Neuron (in vitro differentiated cells): ENCODE data around the gene ZNF667.

Experiments
- H2AFZ ChIP-seq: one replicate; pipeline ENCODE4 v1.6.1; 2013; ENCODE audit warnings: low read depth, mild to moderate bottlenecking, inconsistent platforms, low read length, moderate library complexity
- H3K27me3 ChIP-seq: one replicate; pipeline ENCODE4 v1.6.1; 2013; ENCODE audit warnings: low read length; ENCODE audit not compliant: insufficient read depth
- H3K36me3 ChIP-seq: one replicate; pipeline ENCODE4 v1.6.1; 2013; ENCODE audit warnings: low read length; ENCODE audit not compliant: insufficient read depth
- H3K4me1 ChIP-seq: one replicate; pipeline ENCODE4 v1.6.1; 2013; ENCODE audit warnings: low read length; ENCODE audit not compliant: insufficient read depth
- H3K4me3 ChIP-seq: 2 replicates; pipeline ENCODE4 v1.5.1; 2013; ENCODE audit warnings: mild to moderate bottlenecking, low read length, moderate library complexity
- H3K9me3 ChIP-seq: one replicate; pipeline ENCODE4 v1.6.1; 2013; ENCODE audit warnings: low read length

Gene ZNF667

DNA sequence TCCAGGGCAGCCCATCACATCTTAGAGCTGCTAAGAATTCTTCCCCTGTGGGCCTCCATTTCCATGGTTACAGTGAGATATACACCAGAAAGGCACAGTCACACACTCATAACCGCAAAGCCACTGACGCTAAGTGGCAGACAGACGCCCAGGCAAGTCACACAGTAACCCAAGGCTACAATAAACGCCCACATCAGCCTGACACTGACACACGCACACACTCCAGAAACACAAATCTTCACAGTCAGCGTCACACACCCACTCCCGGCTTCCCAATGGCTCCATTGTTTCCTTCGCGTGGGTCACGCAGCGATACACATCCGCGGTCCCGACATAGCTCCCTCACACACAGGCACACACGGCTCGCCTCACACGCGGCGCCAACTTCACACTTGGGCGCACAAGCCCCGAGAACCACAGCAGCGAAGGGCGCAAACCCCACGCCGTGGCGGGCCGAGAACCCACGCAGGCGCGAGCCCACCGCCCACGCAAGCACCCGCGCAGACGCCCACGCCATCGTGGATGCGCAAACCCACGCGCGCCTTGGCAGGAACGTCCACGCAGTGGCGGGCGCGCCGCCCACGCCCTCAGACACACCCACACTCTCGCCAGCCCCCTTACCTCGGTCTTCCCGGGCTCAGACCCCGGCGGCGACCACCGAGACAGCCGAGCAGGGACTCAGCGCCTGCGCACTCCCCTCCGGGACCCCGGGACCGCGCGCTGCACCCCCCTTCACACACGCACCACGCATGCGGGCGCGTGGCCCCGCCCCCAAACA, at the start of gene ZNF667:
Gene ZNF667 (minus strand): TSS at position 695 of the 778 bp plus-strand sequence. CDS start 14,975 bp downstream, outside the sequence.
- Histone ChIP-seq H3K36me3 (no peaks in the 10 kb centered on the region), H3K4me1 (no peaks in the 10 kb centered on the region), H3K27me3 (no peaks in the 10 kb centered on the region), H3K4me3 (no peak within 1 kb of the TSS), H2AFZ (no peak within 1 kb of the TSS), H3K9me3 (peaks cover 12% of the 10 kb centered on the region)

- H3K27me3 ChIP-seq = no peaks in the 10 kb centered on the region
- H3K36me3 ChIP-seq = no peaks in the 10 kb centered on the region
- no peaks in the 10 kb centered on the region for H3K4me1 ChIP-seq
- H3K4me3 ChIP-seq = no peak overlapping the region
- no peak overlapping the region for H2AFZ ChIP-seq
- H3K9me3 ChIP-seq = peaks cover 22% of the 10 kb centered on the region
Measured at GRCh38 chr19:56525214-56525860, 48.2 kb upstream of the ZNF667 start.

DNA sequence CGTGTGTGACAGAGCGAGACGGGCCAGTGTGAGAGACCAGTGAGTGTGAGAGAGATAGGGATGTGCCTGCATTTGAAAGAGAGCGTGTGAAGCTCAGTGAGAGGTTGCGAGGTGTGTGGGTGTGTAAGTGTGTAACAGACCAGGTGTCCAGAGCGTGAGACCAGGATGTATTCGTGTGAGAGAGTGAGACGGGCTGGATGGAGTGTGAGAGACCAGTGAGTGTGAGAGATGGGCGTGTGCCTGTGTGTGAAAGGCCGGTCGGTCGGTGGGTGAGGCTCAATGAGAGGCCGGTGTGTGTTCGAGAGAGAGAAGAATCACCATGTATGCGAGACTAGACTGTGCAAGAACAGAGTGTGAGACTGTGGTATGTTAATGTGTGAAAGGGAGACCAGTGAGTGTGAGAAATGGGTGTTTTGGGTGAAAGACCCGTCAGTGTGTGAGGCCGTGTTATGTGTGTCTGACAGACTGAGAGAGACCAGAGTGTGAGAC, 31.2 kb upstream of the ZNF667 start:
- H3K36me3 ChIP-seq = no peaks in the 10 kb centered on the region
- no peaks in the 10 kb centered on the region for H3K4me1 ChIP-seq
- H3K9me3 ChIP-seq = peaks cover 12% of the 10 kb centered on the region
- H3K27me3 ChIP-seq = no peaks in the 10 kb centered on the region
- H2AFZ ChIP-seq = no peak overlapping the region
- no peak overlapping the region for H3K4me3 ChIP-seq

- H3K27me3 ChIP-seq = no peaks in the 10 kb centered on the region
- H3K9me3 ChIP-seq = peaks cover 12% of the 10 kb centered on the region
- H3K36me3 ChIP-seq = no peaks in the 10 kb centered on the region
- no peak within 1 kb of the TSS for H2AFZ ChIP-seq
- no peak within 1 kb of the TSS for H3K4me3 ChIP-seq
- no peaks in the 10 kb centered on the region for H3K4me1 ChIP-seq
Measured at GRCh38 chr19:56507446-56508289, 30.5 kb upstream of the ZNF667 start, which contains the start of gene ZNF471. ZNF471 (plus strand) TSS chr19:56507855; CDS start chr19:56511572, 3,717 bp downstream.

DNA sequence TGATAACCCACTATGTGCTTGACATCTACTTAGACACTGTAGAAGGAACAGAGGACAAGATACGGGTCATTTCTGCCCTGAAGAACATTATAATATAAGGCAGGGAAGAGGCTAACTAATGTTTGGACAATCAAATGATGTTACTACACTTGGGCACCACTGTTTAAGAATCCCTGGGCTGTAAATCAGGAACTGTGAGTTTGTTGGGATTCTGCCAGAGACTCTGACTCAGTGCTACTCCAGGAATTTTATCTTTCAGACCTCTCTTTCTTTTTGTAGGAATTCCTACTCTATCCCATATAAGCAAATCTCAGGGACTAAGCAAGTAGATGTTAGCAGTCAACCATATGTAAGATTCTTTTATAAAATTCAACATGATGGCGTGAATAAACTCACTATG, 27.4 kb upstream of the ZNF667 start:
- no peaks in the 10 kb centered on the region for H3K36me3 ChIP-seq
- H3K4me3 ChIP-seq = no peak overlapping the region
- H3K4me1 ChIP-seq = no peaks in the 10 kb centered on the region
- no peak overlapping the region for H2AFZ ChIP-seq
- peaks cover 12% of the 10 kb centered on the region for H3K9me3 ChIP-seq
- H3K27me3 ChIP-seq = no peaks in the 10 kb centered on the region

GRCh38 chr19:56491399-56491798, 14.3 kb upstream of the ZNF667 start:
- no peaks in the 10 kb centered on the region for H3K4me1 ChIP-seq
- H3K4me3 ChIP-seq = no peak overlapping the region
- H3K9me3 ChIP-seq = peaks cover 6% of the 10 kb centered on the region
- H3K27me3 ChIP-seq = no peaks in the 10 kb centered on the region
- no peaks in the 10 kb centered on the region for H3K36me3 ChIP-seq
- no peak overlapping the region for H2AFZ ChIP-seq

DNA sequence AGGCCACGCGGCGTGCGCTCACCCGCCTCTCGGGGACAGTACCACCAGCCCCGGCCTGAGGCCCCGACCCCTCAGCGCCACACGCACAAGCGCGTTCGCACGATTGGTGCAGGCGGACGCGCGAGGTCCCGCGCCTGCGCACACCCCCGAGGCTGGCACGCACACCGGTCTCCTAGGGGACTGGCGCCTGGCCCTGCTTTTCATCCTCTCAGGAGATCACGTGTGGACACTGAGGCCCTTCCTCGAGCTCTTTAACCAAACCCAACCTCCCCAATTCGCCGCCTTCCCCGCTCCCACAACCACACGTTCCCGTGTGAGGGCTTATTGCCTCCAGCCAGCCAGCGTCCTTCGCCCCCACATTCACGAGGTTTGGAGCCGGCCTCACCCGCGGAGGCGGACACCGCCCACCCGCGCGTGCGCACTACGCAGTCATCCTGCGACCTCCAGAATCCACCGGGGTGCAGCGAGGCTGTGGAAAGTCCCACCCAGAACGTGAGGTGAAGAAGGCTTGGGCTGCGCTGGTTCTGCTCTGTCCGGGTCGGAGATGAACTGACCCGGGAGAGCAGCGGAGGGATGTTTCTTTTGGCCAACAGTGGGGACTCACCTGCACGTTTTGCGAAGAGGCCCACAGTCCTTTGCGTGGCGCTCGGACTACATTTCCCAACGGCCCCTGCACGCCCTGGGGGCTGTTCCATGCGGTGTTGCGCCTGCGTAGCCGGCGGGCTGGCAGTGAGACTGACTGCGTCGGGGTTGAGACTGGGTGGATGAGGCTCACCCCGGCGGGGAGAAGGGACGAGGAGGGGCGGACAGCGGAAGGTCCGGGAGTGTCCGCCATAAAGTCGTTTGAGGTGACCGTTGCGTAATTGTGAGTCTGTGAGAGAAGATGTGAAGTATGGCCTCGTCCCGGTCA, 539 bp upstream of the ZNF667 start:
- Histone ChIP-seq H3K4me1 (no peaks in the 10 kb centered on the region), H3K27me3 (no peaks in the 10 kb centered on the region), H3K4me3 (no peak overlapping the region), H3K36me3 (no peaks in the 10 kb centered on the region), H2AFZ (no peak overlapping the region), H3K9me3 (peaks cover 12% of the 10 kb centered on the region)

DNA sequence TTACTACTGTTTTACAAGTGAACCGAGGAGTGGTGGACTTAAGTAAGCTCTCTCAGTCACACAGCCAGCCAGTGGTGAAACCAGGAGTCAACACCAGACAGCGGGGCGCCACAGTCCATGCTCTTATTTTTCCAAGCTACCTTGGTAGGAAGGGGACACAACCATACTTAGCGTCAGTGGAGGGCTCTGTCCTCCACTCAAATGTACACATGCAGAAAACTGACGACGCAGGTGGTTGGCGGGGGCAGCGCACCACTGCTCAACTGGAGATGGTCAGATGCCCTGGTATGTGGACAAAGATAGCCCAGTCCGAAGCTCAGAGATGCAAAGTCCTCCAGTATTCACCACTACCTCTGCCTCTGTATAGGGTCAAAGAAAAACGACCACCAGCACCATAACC, 1.1 kb downstream of the ZNF667 start:
- Histone ChIP-seq H3K4me3 (no peak overlapping the region), H3K4me1 (no peaks in the 10 kb centered on the region), H2AFZ (no peak overlapping the region), H3K9me3 (peaks cover 12% of the 10 kb centered on the region), H3K27me3 (no peaks in the 10 kb centered on the region), H3K36me3 (no peaks in the 10 kb centered on the region)

DNA sequence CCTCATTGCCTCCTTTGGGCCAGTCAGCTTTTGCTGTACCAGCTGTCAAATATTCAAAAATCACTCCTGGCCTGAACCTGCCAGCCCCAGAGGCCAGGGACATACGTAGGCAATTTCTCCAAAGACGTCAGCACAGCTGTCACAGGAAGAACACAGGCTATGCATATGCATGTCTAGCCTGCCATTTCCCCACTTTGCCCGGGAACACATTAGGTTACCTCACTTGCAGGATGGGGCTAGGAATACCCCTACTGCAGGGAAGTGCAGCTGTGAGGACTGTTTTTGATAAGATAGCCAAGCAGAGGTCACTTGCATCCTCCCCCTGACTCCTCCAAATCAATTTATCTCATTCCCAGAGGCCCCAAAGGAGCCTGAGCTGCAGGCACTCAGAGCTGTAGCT, 2.8 kb downstream of the ZNF667 start:
- no peak overlapping the region for H2AFZ ChIP-seq
- no peaks in the 10 kb centered on the region for H3K27me3 ChIP-seq
- H3K4me1 ChIP-seq = no peaks in the 10 kb centered on the region
- no peak overlapping the region for H3K4me3 ChIP-seq
- H3K36me3 ChIP-seq = no peaks in the 10 kb centered on the region
- H3K9me3 ChIP-seq = peaks cover 11% of the 10 kb centered on the region

DNA sequence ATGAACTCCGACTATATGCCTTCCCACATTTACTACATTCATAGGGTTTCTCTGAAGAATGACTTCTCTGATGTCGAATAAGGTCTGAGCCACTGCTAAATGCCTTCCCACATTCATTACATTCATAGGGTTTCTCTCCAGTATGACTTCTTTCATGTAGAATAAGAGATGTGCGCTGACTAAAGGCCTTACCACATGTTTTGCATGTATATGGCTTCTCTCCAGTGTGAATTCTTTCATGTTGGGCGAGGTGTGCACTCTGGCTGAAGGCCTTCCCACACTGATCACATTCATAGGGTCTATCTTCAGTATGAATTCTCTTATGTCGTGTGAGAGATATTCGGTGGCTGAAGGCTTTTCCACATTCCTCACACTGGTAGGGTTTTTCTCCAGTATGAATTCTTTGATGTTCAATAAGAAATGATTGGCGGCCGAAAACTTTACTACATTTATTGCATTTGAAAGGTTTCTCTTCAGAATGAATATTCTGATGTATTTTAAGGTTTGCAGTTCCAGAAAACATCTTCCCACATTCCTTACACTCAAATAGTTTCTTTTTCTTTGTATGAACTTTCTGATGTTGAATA, 35.8 kb downstream of the ZNF667 start:
- Histone ChIP-seq H3K36me3 (no peaks in the 10 kb centered on the region), H3K4me3 (no peak overlapping the region), H3K9me3 (peaks cover 17% of the 10 kb centered on the region), H3K27me3 (no peaks in the 10 kb centered on the region), H3K4me1 (no peaks in the 10 kb centered on the region), H2AFZ (no peak overlapping the region)

- Histone ChIP-seq H3K4me3 (no peak overlapping the region), H3K36me3 (peaks cover 34% of the 10 kb centered on the region), H3K9me3 (peaks cover 45% of the 10 kb centered on the region)
Measured at GRCh38 chr19:56423985-56424353, 53.2 kb downstream of the ZNF667 start.

More at GRCh38 chr19:56423985-56424353, 53.2 kb downstream of the ZNF667 start:
- H3K27me3 ChIP-seq = no peaks in the 10 kb centered on the region
- H3K4me1 ChIP-seq = no peaks in the 10 kb centered on the region
- no peak overlapping the region for H2AFZ ChIP-seq
